ENCODE measurements around the gene PSME1.

Gene PSME1

DNA sequence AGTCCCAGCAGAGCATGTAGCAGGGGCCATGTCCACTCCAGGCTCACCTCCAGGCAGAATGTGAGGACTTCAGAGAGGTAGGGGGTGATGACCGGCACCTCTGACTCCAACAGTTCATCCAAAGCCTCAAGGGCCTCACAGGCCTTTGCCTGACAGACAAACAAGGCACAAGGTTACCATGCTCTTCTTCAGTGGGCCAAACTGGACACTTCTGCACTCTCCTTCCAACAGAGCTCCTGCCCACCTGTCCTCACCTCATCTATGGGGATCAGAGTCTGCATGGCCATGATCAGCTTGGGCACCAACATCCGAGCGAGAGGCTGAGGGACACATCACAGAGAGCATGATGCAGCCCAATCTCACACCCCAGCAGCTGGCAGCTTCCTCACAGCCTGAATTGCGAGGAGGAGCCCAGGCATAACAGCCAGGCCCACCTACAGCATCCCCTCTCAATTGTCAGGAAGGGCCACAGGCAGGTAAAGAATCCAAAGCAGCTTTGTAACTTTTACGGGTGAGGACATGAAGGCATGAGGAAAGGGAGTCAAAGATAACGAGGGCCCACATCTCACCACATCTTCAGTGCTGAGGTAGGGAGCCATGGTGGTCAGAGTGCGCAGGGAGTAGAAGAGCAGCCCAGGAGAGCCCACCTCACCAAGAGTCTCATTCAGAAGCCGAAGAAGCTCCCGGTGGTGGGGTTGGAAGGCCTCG, 51.0 kb downstream of the PSME1 start:
- DNase-seq (no peak), ATAC-seq (replicated peaks) (no peak)
- Mint-ChIP-seq H3K27me3 (no peaks in the 10 kb centered on the region), H3K36me3 (peaks cover 33 to 53% of the 10 kb centered on the region in 2 donors), H3K27ac (no peak overlapping the region), H3K4me1 (peaks cover 20 to 44% of the 10 kb centered on the region in 2 donors), H3K4me3 (peak overlapping the region; percentile 76), H3K9me3 (no peaks in the 10 kb centered on the region)

DNA sequence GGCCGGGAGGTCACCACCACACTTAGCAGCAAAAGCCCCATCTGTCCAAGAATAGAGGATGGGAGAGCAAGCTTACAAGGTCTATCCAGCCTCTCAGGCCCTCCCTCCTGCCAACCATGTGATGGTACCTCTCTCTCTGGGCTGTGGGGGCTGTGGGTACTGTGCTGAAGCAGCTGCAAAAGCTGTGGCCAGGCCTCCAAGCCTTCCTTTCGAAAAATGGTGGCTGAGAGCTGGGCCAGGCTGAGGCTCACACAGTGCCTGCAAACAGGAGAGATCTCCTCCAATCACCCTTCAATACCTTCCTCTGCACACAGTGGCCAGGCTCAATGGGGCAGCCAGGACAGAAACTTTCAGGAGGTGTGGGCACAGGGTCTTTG, 51.5 kb downstream of the PSME1 start:
- H3K4me1 Mint-ChIP-seq = peaks cover 25 to 49% of the 10 kb centered on the region in 2 donors
- H3K27ac Mint-ChIP-seq = peak overlapping the region; percentile 95
- H3K27me3 Mint-ChIP-seq = no peaks in the 10 kb centered on the region
- peak overlapping the region; percentile 93 to 95 for H3K4me3 Mint-ChIP-seq
- DNase-seq (no peak), ATAC-seq (replicated peaks) (no peak)
- no peaks in the 10 kb centered on the region for H3K9me3 Mint-ChIP-seq
- peaks cover 30 to 53% of the 10 kb centered on the region in 2 donors for H3K36me3 Mint-ChIP-seq

Measured in stimulated activated naive B cell treated with anti-CD40 and anti-IgM and Interleukin-4, amounts not matched to agents 10 μg/mL and 1 μg/mL and 100 μg/mL, for 72 hours (primary cell).